Mucosa of descending colon (tissue), 3 donors: ENCODE data around the gene CNOT1. TPM values are rescaled to one million over a fixed set of nuclear protein-coding genes. Genes with fewer than 3 reads are reported as not detected.

Experiments used
- ATAC-seq: fragments of 200-7000 bp; cut with Tn5 transposase; one replicate; pipeline ENCODE4 v1.9.1; 2020; ENCODE audit warnings: mild to moderate bottlenecking, moderate library complexity
- DNase-seq, 3 donors: peaks; one replicate each; pipeline ENCODE4 v3.0.0-alpha.2; 2020
- H3K36me3 ChIP-seq: fragments of 200-600 bp; one replicate; pipeline ENCODE4 v1.8.0; 2021; ENCODE audit warnings: low read depth, mild to moderate bottlenecking
- H3K4me1 ChIP-seq: fragments of 200-600 bp; one replicate; pipeline ENCODE4 v1.8.0; 2021; ENCODE audit warnings: low read depth, mild to moderate bottlenecking
- H3K4me3 ChIP-seq: fragments of 200-600 bp; one replicate; pipeline ENCODE4 v1.8.0; 2021; ENCODE audit warnings: mild to moderate bottlenecking
- H3K9me3 ChIP-seq: fragments of 200-600 bp; one replicate; pipeline ENCODE4 v1.8.0; 2021; ENCODE audit warnings: mild to moderate bottlenecking
- CTCF ChIP-seq: fragments of 200-600 bp; IDR thresholded peaks from one replicate; pipeline ENCODE4 v1.8.0; 2022; ENCODE audit warnings: antibody characterized with exemption, mild to moderate bottlenecking
- intact Hi-C, 2 donors: fragments of 100-400 bp; cut with DNase I in 1 of 2; cut with micrococcal nuclease in 1 of 2; formaldehyde crosslinking; loops; one replicate each; pipeline versions ENCODE4 v1.11.0 to v1.11.1; 2022; cut with DNase I, micrococcal nuclease
- total RNA-seq, 3 donors: library from RNA; stranded (reverse); fragmentation: NEBNext Ultra II Directional in 2 of 3; extraction: Animal tissue kit (Norgen Biotek cat#: 25700) in 2 of 3; gene quantifications; one replicate each; pipeline versions ENCODE4 v1.2.1 to v1.2.4, GENCODE V29; 2021 to 2023
- donor health status: DM: no; HTN: no; CAD: no; lungs with moderate emphysema.
- donor health status: DM: no; HTN: no; CAD: no.
- donor health status: DM: no; HTN: yes; CAD: no.

The CNOT1 gene
- total RNA-seq, 3 donors from 2014 or later, result 194 to 239 (median 230) TPM

GRCh38 chr16:58510776-58511628 lies 118.6 kb downstream of the CNOT1 start:
- no peaks in the 10 kb centered on the region for H3K36me3 ChIP-seq
- H3K4me3 ChIP-seq, result no peak overlapping the region
- H3K9me3 ChIP-seq, result no peaks in the 10 kb centered on the region
- DNase-seq, result no peak
- intact Hi-C loops, result no loop called here
- peaks cover 4% of the 10 kb centered on the region for H3K4me1 ChIP-seq
- TF ChIP-seq CTCF, result no peak
- no peak for ATAC-seq

- ATAC-seq (no peak), DNase-seq (no peak)
- intact Hi-C loops, result no loop called here
- Histone ChIP-seq H3K9me3 (no peaks in the 10 kb centered on the region), H3K4me3 (no peak overlapping the region), H3K4me1 (peaks cover 4% of the 10 kb centered on the region), H3K36me3 (no peaks in the 10 kb centered on the region)
- no peak for TF ChIP-seq CTCF
These were observed 119.4 kb downstream of the CNOT1 start for GRCh38 chr16:58510097-58510775.

- no peaks in the 10 kb centered on the region for H3K36me3 ChIP-seq
- ATAC-seq (no peak), DNase-seq (no peak)
- intact Hi-C loops, result no loop called here
- H3K4me1 ChIP-seq, result peaks cover 1% of the 10 kb centered on the region
- H3K4me3 ChIP-seq, result no peak overlapping the region
- no peak for TF ChIP-seq CTCF
- H3K9me3 ChIP-seq, result no peaks in the 10 kb centered on the region
These were observed 120.2 kb downstream of the CNOT1 start for GRCh38 chr16:58509256-58510096.

GRCh38 chr16:58508671-58509251 lies 120.9 kb downstream of the CNOT1 start:
- no peak for ATAC-seq
- no peaks in the 10 kb centered on the region for H3K36me3 ChIP-seq
- no peak for TF ChIP-seq CTCF
- no peaks in the 10 kb centered on the region for H3K9me3 ChIP-seq
- intact Hi-C loops, result no loop called here
- H3K4me1 ChIP-seq, result no peaks in the 10 kb centered on the region
- H3K4me3 ChIP-seq, result no peak overlapping the region
- DNase-seq, result no peak

GRCh38 chr16:58507963-58508670 lies 121.5 kb downstream of the CNOT1 start:
- Histone ChIP-seq H3K4me1 (no peaks in the 10 kb centered on the region), H3K9me3 (no peaks in the 10 kb centered on the region), H3K36me3 (no peaks in the 10 kb centered on the region), H3K4me3 (no peak overlapping the region)
- no peak for DNase-seq
- ATAC-seq, result no peak
- intact Hi-C loops, result no loop called here
- TF ChIP-seq CTCF, result no peak
